GM21529 (cell line): ENCODE measurements around the gene MNT.

Experiments
- ATAC-seq: cut with Tn5 transposase; IDR thresholded peaks from one replicate; pipeline ENCODE4 v1.9.1; 2021; ENCODE audit not compliant: unreplicated experiment

The MNT gene

GRCh38 chr17:2364763-2365116 is 36.1 kb downstream of the MNT start:
- no peak for ATAC-seq

DNA sequence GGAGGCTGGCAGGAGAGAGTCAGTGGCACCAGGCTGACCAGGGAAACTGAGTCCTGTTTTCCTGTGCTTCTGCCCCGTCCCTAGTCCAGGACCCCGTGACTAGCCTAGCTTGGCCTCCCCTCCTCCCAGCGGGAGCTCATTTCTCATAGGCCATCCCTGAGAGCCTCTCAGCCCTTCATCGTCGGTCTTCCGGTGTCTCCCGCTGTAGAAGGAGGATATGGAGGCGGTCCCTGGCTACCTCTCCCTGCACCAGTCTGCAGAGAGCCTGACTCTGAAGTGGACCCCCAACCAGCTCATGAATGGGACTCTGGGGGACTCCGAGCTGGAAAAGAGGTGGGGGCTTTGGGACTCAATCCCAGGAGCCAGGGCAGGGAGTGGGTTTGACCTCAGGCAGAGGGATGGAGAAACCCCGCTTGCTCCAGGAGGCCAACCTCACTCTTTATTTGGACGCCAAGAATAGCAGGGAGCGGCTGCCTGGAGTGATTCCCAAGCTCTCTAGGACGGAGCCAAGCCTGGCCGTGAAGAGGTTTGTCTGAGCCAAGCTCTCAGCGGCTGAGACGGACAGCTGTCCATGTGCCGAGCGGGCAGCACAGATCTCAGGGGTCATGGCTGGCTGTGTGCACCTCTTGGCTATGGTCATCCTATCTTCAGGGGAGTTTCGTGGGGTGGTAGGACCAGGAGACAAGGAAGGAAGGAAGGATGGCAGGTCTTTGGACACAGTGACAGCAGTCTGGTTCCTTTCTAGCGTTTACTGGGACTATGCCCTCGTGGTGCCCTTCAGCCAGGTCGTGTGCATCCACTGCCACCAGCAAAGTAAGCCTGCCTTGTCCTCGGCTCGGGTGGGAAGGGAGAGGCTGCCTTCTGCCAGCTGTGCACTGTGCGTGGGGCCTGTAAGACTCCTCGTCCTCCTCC is 36.8 kb downstream of the MNT start:
- no peak for ATAC-seq

DNA sequence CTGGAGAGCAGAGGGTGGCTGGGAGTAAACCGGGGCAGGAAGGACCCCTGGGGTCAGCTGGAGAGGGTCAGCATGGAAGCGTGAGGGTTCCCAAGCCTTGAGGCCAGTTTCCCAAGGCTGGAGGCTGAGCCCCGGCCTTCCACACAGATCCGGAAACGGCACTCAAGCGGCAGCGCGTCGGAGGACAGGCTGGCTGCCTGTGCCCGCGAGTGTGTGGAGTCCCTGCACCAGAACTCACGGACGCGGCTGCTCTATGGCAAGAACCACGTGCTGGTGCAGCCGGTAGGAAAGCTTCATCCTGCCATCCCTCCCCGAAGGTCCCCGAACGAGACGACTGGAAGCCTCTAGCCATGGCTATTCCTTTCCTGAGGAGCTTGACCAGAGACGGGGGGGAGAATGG is 37.5 kb downstream of the MNT start:
- no peak for ATAC-seq

DNA sequence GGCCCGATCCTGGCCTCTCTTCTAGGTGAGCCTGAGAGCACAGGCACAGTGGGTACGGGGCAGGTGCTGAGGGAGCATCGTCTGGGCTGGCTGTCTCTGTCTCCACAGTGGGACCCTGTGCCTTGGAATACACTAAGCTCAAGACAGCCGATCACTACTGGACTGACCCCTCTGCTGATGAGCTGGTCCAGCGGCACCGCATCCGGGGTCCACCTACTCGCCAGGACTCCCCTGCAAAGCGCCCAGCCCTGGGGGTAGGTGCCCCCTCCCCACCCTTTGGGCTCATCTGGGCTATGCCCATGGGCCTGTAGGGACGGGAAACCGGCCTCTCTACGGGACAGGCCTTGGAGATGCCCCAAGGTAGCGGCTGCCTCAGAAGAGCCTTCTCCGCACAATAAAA is 38.0 kb downstream of the MNT start:
- no peak for ATAC-seq

GRCh38 chr17:2362416-2362815 is 38.4 kb downstream of the MNT start:
- no peak for ATAC-seq

DNA sequence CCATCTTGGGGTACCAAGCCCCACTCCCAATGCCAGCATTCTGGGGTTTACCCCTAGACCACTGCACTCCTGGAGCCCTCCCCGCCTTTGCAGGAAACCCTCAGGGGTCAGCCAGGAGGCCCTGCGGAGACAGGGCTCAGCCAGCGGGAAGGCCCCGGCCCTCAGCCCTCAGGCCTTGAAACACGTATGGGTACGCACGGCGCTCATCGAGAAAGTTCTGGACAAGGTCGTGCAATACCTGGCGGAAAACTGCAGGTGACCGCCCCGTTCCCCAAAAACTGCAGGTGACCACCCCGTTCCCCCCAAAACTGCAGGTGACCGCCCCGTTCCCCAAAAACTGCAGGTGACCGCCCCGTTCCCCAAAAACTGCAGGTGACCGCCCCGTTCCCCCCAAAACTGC is 38.8 kb downstream of the MNT start:
- ATAC-seq, result no peak

DNA sequence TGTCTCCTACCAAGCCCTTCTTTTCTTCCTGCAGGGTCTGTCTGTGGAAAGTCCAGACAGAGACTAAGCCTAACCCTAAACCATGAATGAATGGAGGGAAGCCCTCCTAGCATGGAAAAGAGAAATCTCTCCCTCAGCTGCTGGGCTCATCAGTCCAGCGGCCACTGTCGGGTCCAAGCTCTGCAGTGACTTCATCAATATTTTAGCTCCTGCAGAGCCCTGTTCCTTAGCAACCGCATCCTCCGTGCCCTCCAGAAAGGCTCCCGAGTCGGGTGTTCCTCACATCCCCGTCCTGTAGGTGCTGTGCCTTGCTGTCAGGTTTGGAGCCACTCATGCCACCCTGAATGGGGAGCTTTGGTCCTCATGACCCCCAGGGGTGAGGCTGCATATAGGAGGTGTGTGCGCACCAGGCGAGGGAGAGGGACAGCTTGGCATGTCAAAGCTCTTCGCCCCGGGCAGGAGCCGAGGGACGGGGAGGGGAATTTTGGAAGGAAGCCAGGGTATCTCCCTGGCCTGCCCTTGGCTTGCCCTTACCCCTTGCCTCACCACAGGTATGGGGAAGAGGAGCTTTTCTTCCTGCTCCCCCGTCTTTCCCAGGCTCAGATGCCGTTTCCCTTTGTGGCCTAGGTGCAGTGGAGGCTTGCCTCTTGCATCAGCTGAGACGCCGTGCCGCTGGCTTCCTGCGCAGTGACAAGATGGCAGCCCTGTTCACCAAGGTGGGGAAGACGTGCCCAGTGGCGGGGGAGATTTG is 39.7 kb downstream of the MNT start:
- ATAC-seq, result no peak

- no peak for ATAC-seq
These were observed 42.9 kb downstream of the MNT start for GRCh38 chr17:2357931-2358434.

DNA sequence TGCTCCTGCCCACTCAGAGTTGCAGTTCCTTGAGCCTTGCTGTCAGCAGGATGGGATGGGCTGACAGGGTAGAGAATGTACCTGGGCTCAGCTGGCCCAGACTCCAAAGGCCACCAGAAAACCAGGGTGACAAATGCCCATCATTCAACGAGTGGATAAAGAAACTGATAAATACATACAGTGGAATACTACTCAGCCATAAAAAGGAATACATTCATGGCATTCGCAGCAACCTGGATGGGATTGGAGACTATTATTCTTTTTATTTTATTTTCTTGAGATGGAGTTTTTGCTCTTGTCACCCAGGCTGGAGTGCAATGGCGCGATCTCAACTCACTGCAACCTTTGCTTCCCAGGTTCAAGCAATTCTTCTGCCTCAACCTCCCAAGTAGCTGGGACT is 43.6 kb downstream of the MNT start:
- no peak for ATAC-seq

DNA sequence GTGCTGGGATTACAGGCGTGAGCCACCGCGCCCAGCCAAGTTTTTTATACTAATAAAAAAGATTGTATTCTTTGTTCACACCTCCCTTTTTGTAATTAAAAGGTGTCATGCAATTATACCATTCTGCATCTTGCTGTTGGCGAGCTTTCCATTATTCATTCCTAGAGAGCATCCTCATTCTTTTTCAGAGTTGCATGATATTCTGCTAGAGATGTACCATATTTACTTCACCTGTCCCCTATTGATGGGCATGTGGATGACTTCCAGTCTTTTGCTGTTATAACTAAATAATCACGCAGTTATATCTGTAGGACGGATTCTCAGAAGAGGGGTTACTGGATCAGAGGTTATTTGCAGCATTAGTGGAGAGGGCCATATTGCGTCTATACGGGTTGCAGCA is 46.5 kb downstream of the MNT start:
- ATAC-seq, result no peak

GRCh38 chr17:2351269-2351668 is 49.6 kb downstream of the MNT start:
- ATAC-seq, result no peak

GRCh38 chr17:2347805-2348685 is 52.8 kb downstream of the MNT start:
- no peak for ATAC-seq

DNA sequence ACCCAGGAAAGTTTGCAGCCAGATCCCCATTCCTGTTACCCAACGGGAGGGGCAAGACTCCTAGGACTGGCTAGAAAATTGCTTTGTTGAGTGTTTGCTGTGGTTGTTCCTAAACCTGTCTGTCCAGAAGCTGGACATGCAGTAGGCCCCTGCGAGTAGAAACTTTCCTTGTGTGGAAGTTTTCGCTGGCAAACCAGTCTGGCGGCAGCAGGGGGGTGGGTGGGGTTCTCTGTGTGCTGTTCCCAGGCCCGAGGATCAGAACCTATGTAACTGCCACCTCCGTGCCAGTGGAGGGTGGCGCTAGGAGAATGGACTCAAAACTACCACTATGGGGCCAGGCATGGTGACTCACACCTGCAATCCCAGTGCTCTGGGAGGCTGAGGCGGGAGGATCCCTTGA is 54.4 kb downstream of the MNT start:
- no peak for ATAC-seq

- ATAC-seq, result no peak
These were observed 56.3 kb downstream of the MNT start for GRCh38 chr17:2344528-2344927.

DNA sequence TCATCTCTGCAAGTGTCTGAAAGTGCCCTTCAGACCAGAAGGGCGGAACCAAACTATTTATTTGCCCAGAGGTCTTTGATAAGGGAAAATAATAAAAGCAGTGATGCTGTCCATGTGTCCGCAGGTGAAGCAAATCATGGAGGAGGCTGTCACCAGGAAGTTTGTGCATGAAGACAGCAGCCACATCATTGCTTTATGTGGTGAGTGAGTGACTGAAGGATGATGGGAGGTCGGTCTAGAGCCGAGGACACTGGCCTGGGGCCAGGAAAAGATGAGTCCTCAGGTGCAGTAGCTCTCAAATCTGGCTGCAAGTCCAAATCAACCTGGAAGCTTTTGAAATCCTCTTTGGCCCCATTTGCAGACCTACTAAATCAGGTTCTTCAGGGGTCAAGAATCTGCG is 57.4 kb downstream of the MNT start:
- no peak for ATAC-seq

DNA sequence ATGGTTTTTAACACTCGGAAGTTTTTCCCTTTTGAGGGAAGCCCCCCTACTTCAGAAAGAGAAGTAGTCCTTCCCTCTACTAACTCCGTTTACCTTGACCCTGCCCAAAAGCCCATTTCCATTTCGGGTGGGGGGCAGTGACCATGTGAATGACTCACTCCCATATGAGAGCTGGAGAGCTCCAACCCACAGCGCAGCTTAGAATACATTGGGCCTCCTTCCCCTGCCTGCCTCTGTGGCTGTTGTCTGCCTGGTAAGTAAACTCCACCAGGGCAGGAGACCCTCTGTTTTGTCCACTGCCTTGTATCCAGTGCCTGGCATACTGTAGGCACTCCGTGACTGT is 62.6 kb downstream of the MNT start:
- ATAC-seq, result no peak

DNA sequence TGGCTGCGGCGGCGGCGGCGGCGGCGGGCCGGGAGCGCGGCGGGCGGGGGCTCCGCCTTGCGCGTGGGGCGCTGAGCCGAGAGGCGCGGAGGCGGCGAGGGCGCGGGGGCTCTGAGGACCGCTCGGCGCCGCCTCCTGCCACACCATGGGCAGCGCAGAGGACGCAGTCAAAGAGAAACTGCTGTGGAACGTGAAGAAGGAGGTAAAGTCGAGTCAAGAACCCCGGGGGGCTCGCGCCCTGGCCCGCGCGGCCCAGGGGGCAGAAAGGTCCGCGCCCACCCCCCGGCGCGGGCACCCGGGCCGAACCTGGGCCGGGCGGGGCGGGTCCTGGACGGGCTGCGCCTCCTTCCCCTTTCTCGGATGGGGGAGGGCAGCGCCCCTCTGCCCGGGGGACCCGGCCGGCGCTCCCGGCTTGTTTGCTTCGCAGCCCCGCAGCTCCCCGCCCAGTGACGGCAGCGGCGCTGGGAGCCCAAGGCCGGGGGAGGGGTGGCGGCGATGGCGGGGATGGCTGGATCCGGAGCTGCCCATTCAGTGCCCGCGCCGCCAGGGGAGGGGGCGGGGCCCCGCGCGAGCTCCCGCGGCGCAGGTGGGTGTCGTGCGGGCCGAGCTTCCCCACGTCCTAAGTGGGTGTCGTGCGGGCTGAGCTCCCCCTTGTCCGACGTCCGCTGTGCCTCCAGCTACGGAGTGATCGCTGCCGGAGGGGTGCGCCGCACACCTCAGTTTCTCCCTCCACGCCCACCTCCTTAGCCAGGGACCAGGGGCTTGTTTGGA is 63.1 kb downstream of the MNT start:
- ATAC-seq, result no peak

GRCh38 chr17:2336852-2337543 is 63.9 kb downstream of the MNT start, which contains the start of gene SGSM2:
Gene SGSM2, plus strand, starts transcription at chr17:2337501. Its CDS starts 188 bp downstream, at chr17:2337689.
- no peak for ATAC-seq

DNA sequence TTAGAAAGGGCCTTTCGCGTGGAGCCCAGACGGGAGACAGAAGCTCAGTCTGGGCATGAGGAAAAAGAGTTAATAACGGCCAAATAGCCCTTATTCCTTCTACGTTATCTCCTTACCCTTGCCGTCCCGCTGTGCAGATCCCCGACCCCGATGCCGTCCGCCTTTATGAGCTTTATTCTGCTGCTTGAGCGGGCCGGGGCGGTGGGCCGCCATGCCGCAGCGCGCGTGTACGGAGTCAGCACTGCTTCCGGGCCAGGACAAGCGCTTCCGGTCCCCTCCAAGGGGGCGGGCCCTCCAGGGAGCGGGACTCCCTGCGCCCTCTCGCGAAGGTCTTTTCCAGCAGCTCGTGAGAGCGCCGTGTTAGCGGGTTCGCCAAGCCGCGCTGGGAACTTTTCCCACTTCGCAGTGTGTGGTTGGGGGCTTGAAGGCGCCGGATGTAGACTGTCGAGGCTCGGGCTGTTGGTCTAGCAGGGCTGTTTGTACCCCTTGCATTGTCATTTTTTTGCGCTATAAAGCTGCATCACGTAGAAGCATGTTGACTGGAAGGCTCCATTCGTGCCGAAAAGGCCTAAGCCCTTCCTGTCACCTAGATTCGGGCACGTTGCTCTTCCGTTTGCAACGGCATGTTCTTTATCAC is 64.5 kb downstream of the MNT start, which contains the start of gene TSR1:
TSR1 (minus strand) TSS at position 243 of the 637 bp plus-strand sequence; CDS start at position 213, 30 bp downstream.
- ATAC-seq, result peak; percentile 75
